ENCODE results near the gene ATP13A1.
A peak's percentile ranks its signal among the peaks of the same experiment; 100 is the strongest.

ATP13A1 gene

GRCh38 chr19:19649580-19649995, 13.9 kb downstream of the ATP13A1 start:
- H3K9me3 ChIP-seq (ENCODE audit: severe bottlenecking) = no peaks in the 10 kb centered on the region
- H3K36me3 ChIP-seq = peaks cover 84% of the 10 kb centered on the region
- no peak for TF ChIP-seq CTCF (IDR thresholded peaks at IDR 0.05; ENCODE audit: low read depth, low read length)

GRCh38 chr19:19649155-19649554, 14.3 kb downstream of the ATP13A1 start:
- no peak overlapping the region for H3K27ac ChIP-seq
- no peak overlapping the region for H3K4me3 ChIP-seq (ENCODE audit: low read depth, low read length)
- no peak for TF ChIP-seq CTCF (IDR thresholded peaks at IDR 0.05; ENCODE audit: low read depth, low read length)
- H3K36me3 ChIP-seq = peaks cover 84% of the 10 kb centered on the region
- H3K27me3 ChIP-seq (ENCODE audit: insufficient read depth, low read depth, severe bottlenecking) = no peaks in the 10 kb centered on the region
- no peaks in the 10 kb centered on the region for H3K9me3 ChIP-seq (ENCODE audit: severe bottlenecking)
- no peak for DNase-seq

More at GRCh38 chr19:19649580-19649995, 13.9 kb downstream of the ATP13A1 start:
- no peak overlapping the region for H3K27ac ChIP-seq
- no peak overlapping the region for H3K4me3 ChIP-seq (ENCODE audit: low read depth, low read length)
- no peak for DNase-seq
- H3K27me3 ChIP-seq (ENCODE audit: insufficient read depth, low read depth, severe bottlenecking) = no peaks in the 10 kb centered on the region

- Histone ChIP-seq H3K27me3 (ENCODE audit: insufficient read depth, low read depth, severe bottlenecking) (no peaks in the 10 kb centered on the region), H3K4me3 (ENCODE audit: low read depth, low read length) (no peak overlapping the region), H3K9me3 (ENCODE audit: severe bottlenecking) (no peaks in the 10 kb centered on the region), H3K36me3 (peaks cover 69% of the 10 kb centered on the region), H3K27ac (no peak overlapping the region)
- TF ChIP-seq CTCF (IDR thresholded peaks at IDR 0.05; ENCODE audit: low read depth, low read length) = no peak
- no peak for DNase-seq
Observed at GRCh38 chr19:19647037-19647835, 16.2 kb downstream of the ATP13A1 start.

- DNase-seq = no peak
- Histone ChIP-seq H3K9me3 (ENCODE audit: severe bottlenecking) (no peaks in the 10 kb centered on the region), H3K27me3 (ENCODE audit: insufficient read depth, low read depth, severe bottlenecking) (no peaks in the 10 kb centered on the region), H3K27ac (no peak overlapping the region), H3K36me3 (peaks cover 50% of the 10 kb centered on the region), H3K4me3 (ENCODE audit: low read depth, low read length) (no peak overlapping the region)
- TF ChIP-seq CTCF (IDR thresholded peaks at IDR 0.05; ENCODE audit: low read depth, low read length) = no peak
Observed at GRCh38 chr19:19645233-19645870, 18.1 kb downstream of the ATP13A1 start.

- Histone ChIP-seq H3K36me3 (peaks cover 39% of the 10 kb centered on the region), H3K4me3 (ENCODE audit: low read depth, low read length) (peak overlapping the region; percentile 76), H3K27me3 (ENCODE audit: insufficient read depth, low read depth, severe bottlenecking) (no peaks in the 10 kb centered on the region), H3K27ac (no peak overlapping the region), H3K9me3 (ENCODE audit: severe bottlenecking) (no peaks in the 10 kb centered on the region)
- TF ChIP-seq CTCF (IDR thresholded peaks at IDR 0.05; ENCODE audit: low read depth, low read length) = no peak
- no peak for DNase-seq
Observed at GRCh38 chr19:19644054-19644388, 19.5 kb downstream of the ATP13A1 start.

All from WERI-Rb-1 (cell line).